ENCODE measurements around the gene DEPDC7.
A peak's percentile ranks its signal among the peaks of the same experiment; 100 is the strongest.
"Not testable (repeated sequence)": the region's sequence is repeated elsewhere in the genome, so short reads cannot be mapped to it uniquely, and the experiment has no call there.

DEPDC7 gene

GRCh38 chr11:33025339-33025722 lies 9.7 kb downstream of the DEPDC7 start:
- no peak for DNase-seq (ENCODE audit: low read depth in 2 of 2)

- DNase-seq (ENCODE audit: low read depth in 2 of 2) = no peak
Measured at GRCh38 chr11:33027233-33027632, 11.6 kb downstream of the DEPDC7 start.

- DNase-seq (ENCODE audit: low read depth in 2 of 2) = no peak
Measured at GRCh38 chr11:33027846-33028536, 12.3 kb downstream of the DEPDC7 start.

GRCh38 chr11:33028537-33028914 lies 12.8 kb downstream of the DEPDC7 start:
- DNase-seq (ENCODE audit: low read depth in 2 of 2) = no peak

- not testable (repeated sequence) for DNase-seq (ENCODE audit: low read depth in 2 of 2)
Measured at GRCh38 chr11:33029218-33029617, 13.5 kb downstream of the DEPDC7 start.

GRCh38 chr11:33033493-33033892 lies 17.8 kb downstream of the DEPDC7 start:
- DNase-seq (ENCODE audit: low read depth in 2 of 2) = no peak

GRCh38 chr11:33035011-33035410 lies 19.3 kb downstream of the DEPDC7 start:
- no peak for DNase-seq (ENCODE audit: low read depth in 2 of 2)

GRCh38 chr11:33039274-33040032 lies 23.8 kb downstream of the DEPDC7 start, which contains the start of gene TCP11L1:
Gene TCP11L1 (plus strand): TSS chr11:33039572. CDS start chr11:33043774, 4,202 bp downstream.
- DNase-seq (ENCODE audit: low read depth in 2 of 2) = peak; percentile 66 to 68

- peak in 1 of 2 donors; percentile 19 for DNase-seq (ENCODE audit: low read depth in 2 of 2)
Measured at GRCh38 chr11:33040033-33040861, 24.6 kb downstream of the DEPDC7 start.

- DNase-seq (ENCODE audit: low read depth in 2 of 2) = no peak
Measured at GRCh38 chr11:33040862-33041453, 25.3 kb downstream of the DEPDC7 start.

GRCh38 chr11:33043221-33043830 lies 27.6 kb downstream of the DEPDC7 start:
- DNase-seq (ENCODE audit: low read depth in 2 of 2) = no peak

- DNase-seq (ENCODE audit: low read depth in 2 of 2) = no peak
Measured at GRCh38 chr11:33044285-33044756, 28.6 kb downstream of the DEPDC7 start.

GRCh38 chr11:33045551-33046255 lies 30.0 kb downstream of the DEPDC7 start:
- DNase-seq (ENCODE audit: low read depth in 2 of 2) = no peak

GRCh38 chr11:33048701-33049100 lies 33.0 kb downstream of the DEPDC7 start:
- not testable (repeated sequence) for DNase-seq (ENCODE audit: low read depth in 2 of 2)

- not testable (repeated sequence) for DNase-seq (ENCODE audit: low read depth in 2 of 2)
Measured at GRCh38 chr11:33049565-33050408, 34.1 kb downstream of the DEPDC7 start.

- DNase-seq (ENCODE audit: low read depth in 2 of 2) = no peak
Measured at GRCh38 chr11:33052231-33052630, 36.6 kb downstream of the DEPDC7 start.

- DNase-seq (ENCODE audit: low read depth in 2 of 2) = no peak
Measured at GRCh38 chr11:33055375-33055774, 39.7 kb downstream of the DEPDC7 start.

GRCh38 chr11:33057284-33057683 lies 41.6 kb downstream of the DEPDC7 start:
- DNase-seq (ENCODE audit: low read depth in 2 of 2) = no peak

GRCh38 chr11:33059331-33060007 lies 43.8 kb downstream of the DEPDC7 start:
- DNase-seq (ENCODE audit: low read depth in 2 of 2) = no peak
